Activated CD4-positive, alpha-beta T cell treated with anti-CD3 and anti-CD28 coated beads for 4 hours (primary cell): ENCODE results near the gene CAMK2B.
A peak's percentile ranks its signal among the peaks of the same experiment; 100 is the strongest.

Experiments
- DNase-seq, 2 donors: peaks; one replicate each; pipeline ENCODE4 v3.0.0-alpha.2; 2020

CAMK2B gene

DNA sequence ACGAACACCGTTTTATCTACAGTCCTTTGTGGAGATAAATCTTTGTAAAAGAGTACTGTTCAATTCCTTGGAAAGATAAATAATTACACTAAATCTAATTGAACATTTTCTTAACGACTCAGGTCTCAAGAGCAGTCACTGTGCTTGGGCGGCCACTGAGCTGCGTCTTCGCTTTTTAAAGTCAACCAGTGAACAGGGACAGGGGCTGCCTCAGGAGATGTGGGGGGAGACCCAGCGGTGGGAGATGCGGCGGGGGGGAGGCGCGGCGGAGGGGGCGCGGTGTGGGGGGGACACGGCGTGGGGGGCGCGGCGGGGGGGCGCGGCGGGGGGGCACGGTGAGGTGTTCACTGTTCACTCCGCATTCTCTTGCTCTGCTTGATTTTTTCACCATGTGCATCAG is 39.8 kb downstream of the CAMK2B start:
- peak in 1 of 2 donors; percentile 0 for DNase-seq

DNA sequence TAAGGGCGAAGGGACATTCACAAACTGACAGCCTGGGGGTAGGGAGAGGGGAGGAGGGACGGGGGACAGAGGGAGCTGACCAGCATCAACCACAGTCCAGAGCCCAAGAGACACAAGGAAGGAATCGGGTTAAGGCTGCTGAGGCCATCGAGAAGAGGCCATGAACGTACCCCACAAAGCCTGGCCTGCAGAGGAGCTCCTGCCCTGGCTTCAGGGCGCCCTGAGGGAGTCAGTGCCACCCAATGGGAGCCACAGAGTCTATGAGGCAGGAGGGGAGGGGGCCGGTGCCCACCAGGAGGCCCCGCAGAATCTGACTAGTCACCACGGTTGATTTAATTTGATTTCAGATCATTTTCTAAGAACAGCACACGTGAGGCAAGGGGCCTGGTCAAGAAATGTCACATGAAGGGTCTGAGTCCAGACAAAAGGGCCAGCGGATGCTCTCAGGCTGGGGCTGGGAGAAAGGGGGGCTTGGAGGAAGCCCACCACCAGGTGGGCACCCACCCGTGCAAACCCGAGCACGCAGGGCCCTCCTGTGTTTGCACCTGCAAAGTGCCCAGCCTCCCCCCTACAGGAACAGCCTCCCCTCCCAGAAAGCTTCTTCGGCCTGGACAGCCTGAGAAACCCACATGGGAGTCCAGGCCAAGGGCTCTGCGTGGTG is 40.4 kb downstream of the CAMK2B start:
- DNase-seq: peak in 1 of 2 donors; percentile 1

DNA sequence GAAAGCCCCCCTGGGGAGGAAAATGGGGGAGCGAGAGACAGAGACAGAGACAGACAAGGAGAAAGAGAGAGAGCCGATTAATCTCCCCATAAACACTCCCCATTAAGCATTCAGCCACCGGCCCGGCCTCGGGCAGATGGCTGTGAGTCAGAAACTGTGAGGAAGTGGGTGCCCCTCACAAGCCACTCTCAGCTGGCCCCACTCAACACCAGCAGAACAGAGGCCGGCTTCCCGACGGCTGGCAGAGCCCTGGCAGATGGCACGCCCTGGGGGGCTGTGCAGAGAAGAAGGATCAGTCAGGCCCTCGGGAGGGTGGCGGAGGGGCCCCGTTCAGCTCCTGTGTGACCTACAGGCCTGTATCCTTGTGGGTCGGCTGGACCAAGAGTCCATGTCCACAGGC is 41.2 kb downstream of the CAMK2B start:
- peak in 1 of 2 donors; percentile 0 for DNase-seq

DNA sequence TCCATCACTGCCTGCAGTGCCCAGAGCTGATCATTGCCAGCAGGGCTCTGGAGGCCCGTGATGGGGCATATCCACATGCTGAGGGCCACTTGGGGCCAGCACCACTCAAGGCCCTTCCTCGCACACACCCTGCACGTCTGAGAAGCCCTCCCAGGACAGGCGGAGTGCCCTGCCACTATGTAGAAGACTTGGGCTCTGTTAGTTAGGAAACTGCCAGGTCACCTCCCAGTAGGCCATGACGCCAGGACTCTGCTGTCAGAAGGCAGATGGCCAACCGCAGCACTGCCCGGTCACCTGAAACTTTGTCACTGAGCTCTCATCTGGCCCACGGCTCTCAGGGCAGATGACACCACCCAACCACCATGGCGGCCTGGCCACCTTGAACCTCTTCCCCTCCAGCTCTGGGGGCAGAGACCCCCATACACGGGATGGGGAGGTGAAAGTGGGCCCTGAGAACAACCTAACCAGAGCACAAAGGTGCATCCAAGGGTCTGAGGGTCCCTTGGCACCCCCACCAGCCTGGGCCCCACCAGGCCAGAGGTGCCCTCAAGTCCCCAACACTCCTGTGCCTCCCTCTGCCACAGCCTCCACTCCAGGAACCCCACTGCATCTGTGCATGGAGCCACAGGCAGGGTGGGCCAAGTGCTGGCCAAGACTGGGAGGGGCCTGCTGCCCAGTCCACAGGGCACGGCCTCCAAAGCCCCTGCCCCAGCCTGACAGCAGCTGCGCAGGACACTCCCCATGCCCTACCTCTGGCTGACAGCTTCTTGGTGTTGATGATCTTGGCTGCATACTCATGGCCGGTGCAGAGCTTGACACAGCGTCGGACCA is 41.8 kb downstream of the CAMK2B start:
- peak in 1 of 2 donors; percentile 1 for DNase-seq

DNA sequence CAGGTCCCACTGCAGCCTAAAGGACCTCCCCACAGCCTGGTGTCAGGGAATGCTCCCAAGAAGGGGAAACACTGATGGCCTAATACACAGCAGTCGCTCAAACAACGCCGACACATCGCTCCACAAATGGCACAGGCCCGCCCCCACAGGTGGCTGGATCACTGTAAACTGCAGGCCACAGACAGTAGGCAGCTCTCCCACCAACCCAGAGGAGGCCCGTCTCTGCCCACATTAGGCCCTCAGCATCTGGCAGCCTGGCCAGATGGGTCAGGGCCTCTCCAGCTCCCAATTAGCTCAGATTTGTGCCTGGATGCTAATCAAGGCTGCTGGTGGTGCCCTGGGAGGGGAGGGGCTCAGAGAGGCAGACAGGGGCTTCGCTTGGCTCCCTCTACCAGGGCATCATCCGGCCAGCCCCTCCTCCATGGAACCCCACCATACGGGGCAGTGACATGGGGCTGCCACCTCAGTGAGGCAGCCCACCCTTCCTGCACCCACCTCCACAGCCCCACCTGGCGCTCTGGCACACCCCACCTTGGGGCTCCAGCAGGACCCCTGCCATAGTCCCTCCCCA is 42.7 kb downstream of the CAMK2B start:
- peak in 1 of 2 donors; percentile 0 for DNase-seq

DNA sequence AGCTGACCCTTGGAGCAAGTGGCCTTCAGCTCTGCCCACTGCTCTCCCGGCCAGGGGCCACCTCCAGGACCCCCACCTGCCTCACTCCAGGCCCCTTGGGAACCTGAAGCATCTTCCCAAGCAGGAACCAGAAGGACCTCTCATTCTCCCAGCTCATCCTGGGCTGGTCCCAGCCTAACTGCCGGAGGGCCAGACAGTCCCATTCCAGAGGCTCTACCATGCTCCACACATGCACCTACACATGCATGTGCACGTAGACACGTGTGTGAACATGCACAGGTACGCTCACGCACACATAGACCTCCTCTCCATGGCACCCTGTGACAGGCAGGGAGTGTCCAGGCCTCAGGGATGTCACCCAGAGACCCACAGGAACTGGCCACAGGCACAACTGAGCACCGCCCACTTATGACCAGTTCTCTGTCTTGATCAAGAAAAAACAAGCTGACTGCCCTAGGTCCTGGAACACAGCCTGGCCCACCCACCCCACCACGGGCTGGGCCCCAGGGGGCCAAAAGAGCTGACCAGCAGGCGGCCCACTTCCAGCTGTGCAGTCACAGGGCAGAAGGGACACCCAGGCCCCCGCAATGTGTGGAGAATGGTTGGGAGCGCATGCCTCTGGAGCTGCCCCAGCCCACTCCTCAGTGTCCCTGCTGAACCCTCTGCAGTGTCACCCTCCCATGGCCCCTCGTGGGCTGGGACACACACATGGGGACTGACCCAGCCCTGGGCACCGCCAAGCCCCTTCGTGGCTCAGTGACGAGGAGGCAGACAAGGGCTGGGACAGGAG is 43.4 kb downstream of the CAMK2B start:
- peak in 1 of 2 donors; percentile 1 for DNase-seq

DNA sequence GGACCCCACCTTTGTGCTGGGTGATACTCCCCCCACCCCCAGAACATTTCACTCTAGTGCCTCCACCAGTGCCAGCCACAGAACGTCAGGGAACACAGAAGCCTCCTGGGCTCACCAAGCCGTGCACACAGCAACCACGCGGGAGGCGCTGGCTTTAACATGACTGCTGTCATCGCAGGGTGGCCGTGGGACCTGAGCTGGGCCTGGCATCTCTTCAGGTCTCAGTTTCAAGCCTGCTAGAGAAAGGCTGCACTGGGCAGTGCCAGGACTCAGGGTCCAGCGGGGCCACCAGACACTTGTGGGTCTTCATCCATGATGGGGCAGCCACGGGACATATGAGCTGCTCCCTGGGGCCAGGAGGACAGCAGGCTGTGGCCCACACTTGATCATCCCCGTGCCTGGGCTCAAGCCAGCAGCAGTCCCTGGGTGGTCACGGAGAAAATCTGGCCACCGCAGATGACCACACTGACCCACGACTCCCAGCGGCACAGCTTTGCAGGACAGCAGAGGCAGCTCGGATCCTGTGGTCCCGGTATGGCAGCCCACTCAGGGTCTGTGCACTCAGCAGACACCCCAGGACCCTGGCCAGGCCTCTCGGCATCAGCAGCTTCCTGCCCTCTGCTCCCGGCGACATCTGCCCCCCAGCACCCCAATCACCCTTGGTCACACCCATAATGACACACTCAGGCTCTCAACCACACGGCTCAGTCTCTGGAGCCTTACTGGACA is 44.2 kb downstream of the CAMK2B start:
- DNase-seq: peak in 1 of 2 donors; percentile 0

DNA sequence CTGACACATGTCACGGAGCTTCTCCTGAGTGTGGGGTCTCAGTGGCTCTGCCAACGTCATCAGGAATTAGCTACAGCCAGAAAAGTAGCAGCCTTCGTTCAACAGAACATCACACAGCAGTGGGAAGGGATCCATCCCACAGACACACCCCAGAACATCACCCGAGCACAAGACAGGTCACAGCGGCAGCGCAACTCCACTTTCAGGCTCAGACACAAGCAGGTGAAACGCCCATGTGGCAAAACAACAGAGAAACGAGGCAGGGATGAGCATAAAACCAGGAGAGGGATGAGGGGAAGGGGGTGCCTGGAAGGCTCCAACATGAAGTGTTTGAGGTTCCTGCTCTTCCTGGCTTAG is 44.8 kb downstream of the CAMK2B start:
- peak in 1 of 2 donors; percentile 0 for DNase-seq

DNA sequence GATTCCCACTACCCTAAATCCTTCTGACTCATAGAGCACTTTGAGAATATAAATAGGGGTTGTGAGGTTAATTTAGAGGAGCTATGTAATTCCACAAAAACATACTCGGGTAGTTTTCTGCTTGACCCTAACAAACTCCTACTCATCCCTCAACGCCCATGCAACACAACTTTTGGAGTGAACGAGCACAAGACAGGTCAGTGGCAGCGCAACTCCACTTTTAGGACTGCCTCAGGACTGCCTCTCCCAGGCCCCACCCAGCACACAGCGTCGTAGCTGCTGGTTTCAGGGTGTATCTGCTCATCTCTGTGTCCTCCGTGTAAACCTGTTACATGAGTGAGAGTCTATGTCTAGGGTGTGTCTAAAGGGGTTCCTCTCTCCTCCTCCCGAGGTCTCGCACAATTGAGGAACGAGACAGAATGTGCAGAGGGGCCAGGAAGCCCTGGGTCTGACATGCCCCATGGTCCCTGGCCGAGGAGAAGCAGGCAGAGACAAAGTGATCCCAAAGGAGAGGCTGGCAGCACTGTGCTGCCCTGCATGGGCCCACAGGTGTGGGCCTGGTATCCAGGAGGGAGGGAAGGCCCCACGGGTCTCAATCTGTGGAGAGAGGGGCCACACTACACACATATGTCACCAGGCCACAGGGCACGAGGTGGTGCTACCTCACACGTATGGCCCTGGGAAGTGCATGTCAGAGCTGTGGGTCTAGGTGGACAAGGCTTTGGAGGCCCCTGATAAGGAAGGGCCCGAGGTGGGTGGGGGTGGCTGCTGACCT is 45.5 kb downstream of the CAMK2B start:
- peak in 1 of 2 donors; percentile 1 for DNase-seq

DNA sequence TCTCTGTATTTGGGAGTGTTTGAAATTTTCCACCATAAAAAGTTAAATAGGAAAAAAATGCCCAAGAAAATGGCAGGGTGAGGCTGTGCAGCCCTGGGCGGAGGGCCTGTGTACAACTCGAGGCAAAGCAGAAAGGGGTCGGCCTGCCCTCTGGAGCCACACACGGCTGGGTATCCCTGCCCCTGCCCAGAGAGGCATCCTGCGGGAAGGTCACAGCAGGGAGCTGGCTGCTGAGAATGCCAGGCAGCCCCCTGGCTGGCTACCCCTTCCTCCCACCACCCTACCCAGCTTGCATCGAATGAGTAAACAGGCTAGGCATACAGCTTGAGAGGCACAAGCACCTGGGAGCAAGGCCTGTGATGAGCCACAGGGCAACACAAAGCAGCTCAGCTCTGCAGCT is 46.1 kb downstream of the CAMK2B start:
- DNase-seq: no peak

DNA sequence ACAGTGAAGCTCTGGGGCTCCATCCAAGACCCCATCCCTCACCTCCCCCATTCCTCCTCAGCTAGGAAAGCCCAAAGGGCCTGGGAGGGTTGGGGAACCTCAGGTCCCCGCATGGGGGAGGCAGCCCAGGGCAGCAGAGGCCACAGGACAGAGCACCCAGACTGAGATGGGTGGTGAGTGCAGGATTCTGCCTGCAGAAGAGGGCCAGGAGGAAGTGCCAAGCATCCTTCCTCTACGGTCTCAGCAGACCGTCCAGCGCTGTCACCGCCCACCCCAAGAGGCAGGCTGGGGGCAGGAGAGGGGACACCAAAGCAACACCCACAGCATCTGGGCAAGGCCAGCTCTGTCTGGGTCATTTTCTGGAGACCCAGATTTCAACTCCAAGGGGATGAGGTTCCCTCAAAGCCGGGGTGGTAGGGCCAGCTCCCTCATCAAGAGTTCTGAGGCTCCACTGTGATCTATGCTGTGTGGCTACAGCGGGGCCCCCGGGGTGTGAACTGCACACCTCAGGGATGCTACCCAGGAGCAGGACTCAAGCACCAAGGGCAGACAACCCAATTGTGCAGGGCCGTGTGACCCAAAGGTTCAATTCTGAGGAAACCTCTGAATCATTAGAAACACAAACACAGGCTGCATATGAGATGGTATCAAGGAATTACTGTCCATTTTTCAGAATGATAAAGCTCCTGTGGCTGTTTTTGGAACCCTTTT is 46.8 kb downstream of the CAMK2B start:
- DNase-seq: no peak

DNA sequence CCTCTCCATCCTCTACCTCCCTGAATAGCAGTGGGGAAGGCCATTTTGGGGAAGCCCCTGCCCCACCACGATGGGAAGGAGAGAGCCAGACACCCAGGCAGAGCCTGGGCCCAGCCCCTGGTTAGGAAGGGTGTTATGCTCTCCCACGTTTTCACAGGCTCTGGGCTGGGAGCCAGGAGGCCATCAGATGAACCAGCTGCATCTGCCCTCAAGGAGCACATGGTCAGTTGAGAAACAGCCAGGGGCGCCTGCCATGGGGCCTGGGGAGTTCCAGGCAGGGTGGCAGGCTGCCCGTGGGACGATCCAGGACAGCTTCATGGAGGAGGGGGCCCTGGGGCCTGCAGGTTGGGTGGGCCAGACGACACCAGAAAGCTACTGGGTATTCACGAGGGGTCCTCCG is 47.5 kb downstream of the CAMK2B start:
- DNase-seq: no peak

DNA sequence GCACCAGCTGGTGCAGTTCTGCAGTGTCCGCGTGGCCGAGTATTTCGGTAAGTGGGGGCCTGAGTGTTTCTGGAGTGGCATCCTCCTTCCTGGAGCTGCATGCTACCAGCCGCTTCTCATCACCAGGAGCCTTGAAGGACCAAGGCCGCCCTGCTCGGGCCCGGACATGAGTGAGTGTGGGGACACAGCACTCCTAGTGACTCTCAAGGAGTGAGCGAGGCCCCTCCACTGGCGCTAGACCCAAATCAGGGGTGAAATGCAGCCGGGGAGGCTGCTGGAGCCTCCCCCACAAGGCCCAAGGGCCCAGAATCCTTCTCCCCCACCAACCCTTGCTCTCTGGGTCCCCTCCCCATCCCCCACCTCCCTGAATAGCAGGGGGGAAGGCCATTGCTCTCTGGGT is 48.0 kb downstream of the CAMK2B start:
- DNase-seq: no peak

DNA sequence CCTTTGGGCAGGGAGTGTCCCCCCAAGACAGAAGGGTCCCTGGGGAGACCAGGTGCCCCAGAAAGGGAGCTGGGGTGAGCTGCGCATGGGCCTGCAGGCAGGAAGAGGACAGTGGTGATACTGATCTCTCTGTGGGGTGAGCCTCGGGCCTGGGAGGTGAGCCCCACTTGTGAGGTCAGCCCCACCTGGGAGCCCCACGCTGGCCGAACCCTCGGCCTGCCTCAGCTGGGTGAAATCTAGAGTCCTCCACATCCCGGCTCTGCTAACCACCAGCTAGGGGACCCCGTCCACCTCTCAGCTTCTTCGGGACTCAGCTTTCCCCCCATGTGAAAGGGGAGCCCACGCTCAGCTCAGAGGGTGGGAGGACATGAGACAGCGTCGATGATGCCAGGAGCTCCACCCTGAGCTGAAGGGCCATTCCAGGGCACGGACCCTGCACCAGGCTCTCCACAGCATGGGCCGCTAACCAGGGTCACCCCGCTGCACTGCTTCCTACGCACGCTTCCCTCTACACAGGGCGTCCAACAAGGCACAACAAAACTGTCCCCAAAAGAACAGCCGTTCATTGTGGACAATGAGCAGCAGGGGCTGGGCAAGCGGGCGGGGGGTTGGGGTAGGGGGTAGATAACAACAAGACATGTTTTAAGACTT is 48.7 kb downstream of the CAMK2B start:
- no peak for DNase-seq

DNA sequence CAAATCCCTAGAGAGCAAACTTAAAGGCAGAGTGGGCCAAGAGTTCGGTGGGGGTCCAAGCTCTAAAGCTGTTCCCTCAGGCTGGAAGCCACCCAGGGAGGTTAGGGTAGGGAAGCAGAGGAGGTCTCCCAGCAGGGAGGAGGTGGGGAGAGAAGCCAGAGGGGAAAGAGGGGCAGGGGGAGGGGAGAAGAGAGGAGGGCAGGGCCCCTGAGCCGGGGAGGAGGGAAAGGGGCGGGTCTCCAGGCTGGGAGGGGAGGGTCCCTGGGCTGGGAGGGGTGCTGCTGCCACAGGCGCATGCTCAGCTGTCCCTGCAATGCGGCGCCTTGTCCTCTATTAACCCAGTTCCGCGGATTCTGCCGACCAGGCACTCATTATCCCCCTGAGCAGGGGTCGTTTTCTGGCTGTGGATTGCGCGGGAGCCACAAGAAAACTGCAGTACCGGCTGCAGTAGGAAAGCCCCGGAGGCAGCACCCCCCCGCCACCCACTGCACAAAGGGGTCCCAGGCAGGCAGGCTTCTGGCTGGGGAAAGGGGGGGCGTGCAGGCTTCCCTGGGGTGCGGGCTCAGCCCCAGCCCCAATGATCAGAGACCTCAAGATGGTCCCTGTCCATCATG is 49.3 kb downstream of the CAMK2B start:
- no peak for DNase-seq

DNA sequence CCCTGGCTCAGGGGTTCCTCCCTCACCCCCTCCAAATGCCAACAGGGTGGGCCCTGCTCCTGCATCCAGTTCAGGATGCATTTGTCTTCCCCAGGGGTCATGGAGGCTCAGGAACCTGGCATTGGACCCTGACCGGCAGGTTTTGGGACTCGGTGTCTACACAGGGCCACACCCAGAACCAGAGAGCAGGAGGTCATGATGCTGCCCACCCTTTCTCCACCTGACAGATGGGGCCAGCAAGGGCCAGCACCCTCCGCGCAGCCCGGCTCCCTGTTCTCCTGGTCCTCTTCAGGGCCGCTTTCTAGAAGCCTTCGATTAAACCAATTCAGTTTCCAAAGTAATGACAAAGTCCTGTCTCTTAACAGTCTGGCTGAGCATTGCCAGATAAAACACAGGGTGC is 50.2 kb downstream of the CAMK2B start:
- no peak for DNase-seq

DNA sequence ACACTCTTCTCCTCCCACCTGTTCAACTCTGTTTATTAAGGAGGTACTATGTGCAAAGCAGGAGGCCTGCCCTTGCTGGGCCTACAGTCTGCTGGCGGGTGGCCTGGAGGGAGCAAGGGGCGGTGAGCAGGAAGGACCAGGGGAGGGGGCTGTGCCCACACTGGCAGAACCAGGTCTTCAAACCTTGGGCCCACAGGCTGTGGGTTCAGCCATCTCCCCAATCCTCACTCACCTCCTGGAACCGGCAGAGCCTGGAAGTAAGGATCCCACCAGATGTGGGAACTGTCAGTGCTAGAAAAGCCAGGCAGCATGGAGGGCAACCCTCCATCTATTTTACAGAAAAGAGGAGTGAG is 50.8 kb downstream of the CAMK2B start:
- no peak for DNase-seq

DNA sequence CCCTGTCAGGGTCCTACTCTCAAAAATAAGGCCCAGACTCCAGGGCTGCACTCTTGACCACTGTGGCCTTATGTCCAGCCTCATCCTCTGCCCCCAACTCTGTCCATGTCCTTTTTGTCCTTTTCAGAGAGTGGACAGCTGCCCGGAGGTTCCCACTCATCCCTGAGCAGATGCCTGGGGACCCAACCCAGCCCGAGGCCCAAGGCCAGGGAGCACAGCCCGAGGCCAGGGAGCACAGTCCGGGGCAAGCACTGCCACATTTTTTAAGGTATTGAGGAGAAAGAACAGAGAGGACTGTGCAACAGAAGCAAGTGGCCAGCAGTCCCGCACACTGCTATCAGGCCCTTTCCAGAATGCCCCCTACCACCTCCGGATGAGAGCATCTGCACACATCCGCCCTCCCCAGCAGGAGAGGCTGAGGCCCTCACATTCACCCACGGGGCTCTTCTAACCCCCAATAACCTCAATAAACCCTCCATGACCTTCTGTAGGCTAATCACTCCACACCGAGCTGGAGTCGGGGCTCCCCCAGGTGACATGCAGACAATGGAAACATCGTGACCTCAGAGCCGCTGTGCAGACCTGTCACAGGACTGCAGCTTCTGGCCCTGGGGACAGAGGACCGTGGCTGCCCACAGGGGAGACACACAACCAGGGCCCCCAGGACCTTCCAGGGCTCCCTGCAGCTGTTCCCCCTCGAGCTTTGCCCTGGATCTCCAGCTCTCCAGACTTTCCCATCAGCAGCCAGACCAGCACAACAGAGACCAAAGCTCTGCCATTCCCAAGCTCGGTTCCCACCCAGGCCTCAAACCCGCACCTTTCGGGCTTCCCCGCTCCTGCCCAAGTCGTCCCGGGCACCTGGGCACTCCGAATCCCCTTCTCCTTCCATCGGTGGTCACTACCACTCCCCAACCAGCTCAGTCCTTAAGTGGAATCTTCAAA is 51.4 kb downstream of the CAMK2B start:
- no peak for DNase-seq

DNA sequence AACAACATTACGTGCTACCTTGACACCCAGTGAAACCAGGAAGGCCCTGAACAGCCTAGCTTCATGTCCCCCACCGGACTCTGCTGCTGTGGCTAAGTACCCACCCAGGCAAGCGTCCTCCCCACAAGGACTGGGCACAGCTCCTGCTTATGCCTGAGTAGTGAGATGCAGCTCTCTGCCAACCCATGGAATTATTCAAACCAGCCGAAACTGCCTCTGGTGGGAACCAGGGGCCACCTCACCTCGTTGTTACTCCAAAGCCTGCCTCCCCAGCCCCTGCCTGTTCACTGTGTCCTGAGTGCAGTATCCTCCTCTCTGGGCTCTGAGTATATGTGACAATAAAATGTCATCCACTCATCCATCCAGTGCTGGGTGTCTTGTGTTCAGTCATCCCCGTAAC is 52.4 kb downstream of the CAMK2B start:
- no peak for DNase-seq
